Karpas-422 (cell line): ENCODE measurements around the gene LHX4. TPM values are rescaled to one million over a fixed set of nuclear protein-coding genes. Genes with fewer than 3 reads are reported as not detected.

Experiments
- DNase-seq: peaks from one replicate; pipeline ENCODE4 v3.0.0-alpha.2; 2015
- H2AFZ ChIP-seq: fragments of 200-600 bp; sonication (generic); 2 replicates; pipeline ENCODE4 v1.6.1; 2014; ENCODE audit warnings: antibody characterized with exemption, low read length, mixed read lengths
- H3K27ac ChIP-seq: fragments of 200-600 bp; sonication (generic); 2 replicates; pipeline ENCODE4 v1.5.1; 2014; ENCODE audit warnings: mild to moderate bottlenecking, low read length, moderate library complexity
- H3K27me3 ChIP-seq: fragments of 200-600 bp; sonication (generic); 2 replicates; pipeline ENCODE4 v1.6.1; 2014; ENCODE audit warnings: low read length, mixed read lengths
- H3K36me3 ChIP-seq: fragments of 200-600 bp; sonication (generic); 2 replicates; pipeline ENCODE4 v1.6.1; 2014; ENCODE audit warnings: low read length, mixed read lengths; ENCODE audit not compliant: insufficient read depth
- H3K4me1 ChIP-seq: fragments of 200-600 bp; sonication (generic); 2 replicates; pipeline ENCODE4 v1.6.1; 2014; ENCODE audit warnings: mild to moderate bottlenecking, low read length, mixed read lengths
- H3K4me2 ChIP-seq: fragments of 200-600 bp; sonication (generic); 2 replicates; pipeline ENCODE4 v1.6.1; 2014; ENCODE audit warnings: low read length, low read depth, mild to moderate bottlenecking; ENCODE audit not compliant: poor library complexity, severe bottlenecking
- H3K4me3 ChIP-seq: fragments of 200-600 bp; sonication (generic); 2 replicates; pipeline ENCODE4 v1.5.1; 2014; ENCODE audit warnings: mild to moderate bottlenecking, antibody characterized with exemption, low read length, mixed read lengths
- H3K79me2 ChIP-seq: fragments of 200-600 bp; sonication (generic); 2 replicates; pipeline ENCODE4 v1.6.1; 2014; ENCODE audit warnings: mild to moderate bottlenecking, low read length, mixed read lengths
- H3K9ac ChIP-seq: fragments of 200-600 bp; sonication (generic); 2 replicates; pipeline ENCODE4 v1.6.0; 2014; ENCODE audit warnings: low read length
- H3K9me2 ChIP-seq: fragments of 200-600 bp; sonication (generic), shearing (Covaris generic); replicated peaks from 2 replicates; pipeline ENCODE4 v1.6.0; 2014; ENCODE audit warnings: mild to moderate bottlenecking, low read length, moderate library complexity; ENCODE audit not compliant: insufficient read depth
- H3K9me3 ChIP-seq: fragments of 300-700, 200-600 bp; sonication (generic); 2 replicates; pipeline ENCODE4 v1.6.1; 2014; ENCODE audit warnings: low read length, mixed read lengths
- H4K20me1 ChIP-seq: fragments of 200-600 bp; sonication (generic); 2 replicates; pipeline ENCODE4 v1.6.1; 2014; ENCODE audit warnings: mild to moderate bottlenecking, antibody characterized with exemption, low read length, low read depth; ENCODE audit not compliant: insufficient read depth
- total RNA-seq: library from RNA; depleted of rRNA; stranded (reverse); fragments of >200 nt; shearing (Covaris generic); gene quantifications from 2 replicates; pipeline ENCODE4 v1.2.3, GENCODE V29; 2014; ENCODE audit warnings: low replicate concordance

LHX4 gene
- total RNA-seq, 1 experiment from 2014 or later, result not detected

DNA sequence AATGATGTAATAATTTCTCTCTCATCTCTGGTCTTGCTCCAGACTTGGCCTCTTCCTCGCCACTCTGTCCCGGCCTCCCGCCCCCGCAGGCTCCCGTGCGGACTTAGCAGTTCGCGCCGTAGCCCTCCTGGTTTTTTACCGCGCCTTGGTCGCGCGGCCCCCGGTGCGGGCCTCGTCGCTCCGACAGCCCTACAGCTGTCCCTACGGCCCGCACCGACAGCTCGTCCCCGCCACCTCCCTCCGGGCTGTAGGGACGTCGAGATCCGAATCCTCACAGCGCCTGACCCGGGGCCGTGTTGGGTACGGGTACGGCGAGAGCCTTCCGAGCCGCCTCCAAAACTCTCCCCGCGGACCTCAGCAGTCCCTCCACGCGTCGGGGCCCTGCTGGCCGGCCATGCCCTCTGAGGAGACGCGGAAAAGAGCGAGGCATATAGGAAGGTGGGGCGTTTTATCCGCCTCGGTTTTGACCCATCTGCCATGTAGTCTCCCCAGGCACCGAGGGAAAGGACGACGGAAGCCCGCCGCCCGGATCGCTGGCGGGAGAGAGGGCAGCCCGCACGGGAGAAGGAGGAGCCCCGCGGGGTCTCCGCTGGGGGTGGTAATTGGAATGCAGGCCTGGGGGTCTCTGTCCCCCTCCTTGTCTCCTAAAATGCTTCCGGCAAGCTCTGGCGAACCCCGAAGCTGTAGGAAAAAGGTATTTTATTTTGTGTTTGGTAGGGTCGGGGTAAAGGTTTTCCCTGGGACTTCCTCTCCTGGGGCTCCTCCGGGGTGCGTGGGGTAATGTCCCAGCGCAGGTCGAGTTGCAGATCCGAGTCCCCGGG is 3.3 kb downstream of the LHX4 start:
- no peak for DNase-seq
- Histone ChIP-seq H3K27me3 (no peaks in the 10 kb centered on the region), H3K9me2 (no peaks in the 10 kb centered on the region), H2AFZ (no peak overlapping the region), H4K20me1 (no peaks in the 10 kb centered on the region), H3K9ac (no peak overlapping the region), H3K4me1 (peaks cover 16% of the 10 kb centered on the region), H3K36me3 (no peaks in the 10 kb centered on the region), H3K4me2 (no peak overlapping the region), H3K4me3 (no peak overlapping the region), H3K79me2 (no peaks in the 10 kb centered on the region), H3K27ac (no peak overlapping the region), H3K9me3 (no peaks in the 10 kb centered on the region)

DNA sequence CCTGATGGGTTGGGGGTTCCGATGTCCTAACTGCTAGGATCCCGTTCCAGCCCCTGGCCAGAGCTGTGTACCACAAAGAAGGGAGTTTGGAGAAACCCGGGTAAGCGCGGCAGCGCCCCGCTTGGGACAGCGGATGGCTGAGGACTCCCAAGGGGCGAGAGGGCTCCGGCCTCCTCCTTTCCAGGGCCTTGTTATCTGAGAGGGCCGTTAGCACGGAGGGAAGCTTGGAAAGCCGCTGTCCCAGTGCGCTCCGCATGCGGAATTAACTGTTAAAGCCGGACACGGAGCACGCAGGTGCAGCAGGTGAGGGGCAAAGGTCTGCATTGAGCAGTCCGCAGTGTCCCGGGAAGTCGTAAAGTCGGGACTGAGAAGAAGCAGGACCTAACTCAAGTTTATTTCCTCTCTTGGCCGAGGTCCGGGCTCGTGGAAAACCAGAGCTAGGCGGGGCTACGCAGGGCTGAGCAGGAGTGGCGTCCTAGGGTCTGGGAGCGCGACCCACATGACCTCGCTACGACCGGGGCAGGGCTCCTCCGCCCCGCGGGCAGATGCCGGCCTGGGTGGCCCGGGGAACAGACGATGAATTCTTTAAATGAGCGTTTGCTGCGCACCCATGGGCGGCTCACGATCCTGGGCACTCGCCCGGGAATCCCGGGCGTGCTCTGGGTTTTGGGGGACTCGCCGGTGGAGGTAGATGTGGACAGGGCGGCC is 4.5 kb downstream of the LHX4 start:
- no peak overlapping the region for H2AFZ ChIP-seq

DNA sequence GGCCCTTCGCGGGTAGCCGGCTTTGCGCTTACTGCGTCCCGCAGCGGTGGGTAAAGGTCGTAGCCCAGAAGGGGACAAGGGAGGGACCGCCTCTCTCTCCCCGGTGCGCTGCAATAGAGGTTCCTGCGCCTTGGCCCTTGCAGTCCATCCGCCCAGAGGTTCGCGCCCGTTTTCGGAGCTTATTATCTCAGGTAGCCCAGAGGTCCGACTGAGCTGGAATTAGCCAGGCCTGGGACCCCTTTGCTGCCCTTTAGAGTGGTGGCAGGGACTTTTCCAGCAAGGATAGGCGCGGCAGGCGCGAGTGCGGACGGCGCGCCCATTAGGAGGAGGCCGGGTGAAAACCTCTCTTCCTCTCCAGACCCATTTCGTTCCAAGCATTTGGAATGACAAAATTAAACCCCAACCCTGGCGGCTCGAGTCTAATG is 5.0 kb downstream of the LHX4 start:
- Histone ChIP-seq H2AFZ (no peak overlapping the region), H3K4me1 (peaks cover 4% of the 10 kb centered on the region; the same call in 1 of the 2 replicates), H3K27me3 (no peaks in the 10 kb centered on the region)

More for the DNA sequence above, 4.5 kb downstream of the LHX4 start:
- no peaks in the 10 kb centered on the region for H3K9me2 ChIP-seq
- H3K27me3 ChIP-seq, result no peaks in the 10 kb centered on the region
- no peaks in the 10 kb centered on the region for H3K9me3 ChIP-seq
- no peak overlapping the region for H3K27ac ChIP-seq
- no peak overlapping the region for H3K4me3 ChIP-seq
- H3K79me2 ChIP-seq, result no peaks in the 10 kb centered on the region
- DNase-seq, result no peak
- no peak overlapping the region for H3K4me2 ChIP-seq
- no peaks in the 10 kb centered on the region for H3K36me3 ChIP-seq
- no peaks in the 10 kb centered on the region for H4K20me1 ChIP-seq
- no peak overlapping the region for H3K9ac ChIP-seq
- H3K4me1 ChIP-seq, result peaks cover 5% of the 10 kb centered on the region

DNA sequence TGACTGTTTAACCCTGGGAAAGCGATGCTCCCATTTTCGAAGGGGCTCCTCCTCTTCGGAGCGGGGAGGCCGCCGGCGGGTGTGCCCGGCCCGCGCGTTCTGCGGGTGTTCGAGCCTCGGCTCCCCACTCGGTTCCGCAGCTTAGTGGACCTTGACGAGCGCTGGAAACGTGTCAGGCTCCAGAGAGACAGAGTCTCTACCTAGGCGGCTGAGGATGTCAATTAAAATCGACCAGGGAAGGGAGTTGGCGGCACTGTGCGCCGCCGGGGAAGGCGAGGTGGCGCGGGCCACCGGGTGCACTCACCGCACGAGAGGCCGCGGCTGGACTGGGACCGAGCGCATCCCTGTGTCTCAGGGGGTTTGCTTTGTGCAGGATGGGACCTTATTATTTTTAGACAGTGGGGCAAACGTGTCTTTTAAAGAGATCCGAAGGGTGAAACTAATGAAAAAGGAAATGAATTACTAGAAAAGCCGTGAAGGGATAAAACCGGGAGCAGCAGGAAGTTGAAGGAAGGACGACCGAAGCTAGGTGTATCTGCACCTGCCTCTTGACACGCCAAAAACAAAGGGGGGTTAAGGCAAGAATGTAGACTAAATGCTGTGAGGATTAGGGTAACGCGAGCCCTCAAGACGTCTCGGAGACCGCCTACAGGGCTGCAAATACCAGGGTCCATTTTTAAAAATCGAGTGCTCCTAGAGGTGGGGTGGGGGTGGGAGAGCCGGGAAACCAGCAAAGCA is 5.6 kb downstream of the LHX4 start:
- Histone ChIP-seq H3K36me3 (no peaks in the 10 kb centered on the region), H3K9me2 (no peaks in the 10 kb centered on the region), H3K4me1 (no peaks in the 10 kb centered on the region), H4K20me1 (no peaks in the 10 kb centered on the region), H3K79me2 (no peaks in the 10 kb centered on the region), H2AFZ (no peak overlapping the region), H3K4me3 (no peak overlapping the region), H3K9me3 (no peaks in the 10 kb centered on the region), H3K9ac (no peak overlapping the region), H3K27me3 (no peaks in the 10 kb centered on the region), H3K4me2 (no peak overlapping the region), H3K27ac (no peak overlapping the region)
- DNase-seq, result no peak

More for the DNA sequence above, 5.0 kb downstream of the LHX4 start:
- H3K9ac ChIP-seq, result no peak overlapping the region
- H4K20me1 ChIP-seq, result no peaks in the 10 kb centered on the region
- no peak for DNase-seq
- H3K27ac ChIP-seq, result no peak overlapping the region
- H3K4me2 ChIP-seq, result no peak overlapping the region
- no peaks in the 10 kb centered on the region for H3K36me3 ChIP-seq
- no peaks in the 10 kb centered on the region for H3K9me3 ChIP-seq
- H3K4me3 ChIP-seq, result no peak overlapping the region
- no peaks in the 10 kb centered on the region for H3K79me2 ChIP-seq
- no peaks in the 10 kb centered on the region for H3K9me2 ChIP-seq

DNA sequence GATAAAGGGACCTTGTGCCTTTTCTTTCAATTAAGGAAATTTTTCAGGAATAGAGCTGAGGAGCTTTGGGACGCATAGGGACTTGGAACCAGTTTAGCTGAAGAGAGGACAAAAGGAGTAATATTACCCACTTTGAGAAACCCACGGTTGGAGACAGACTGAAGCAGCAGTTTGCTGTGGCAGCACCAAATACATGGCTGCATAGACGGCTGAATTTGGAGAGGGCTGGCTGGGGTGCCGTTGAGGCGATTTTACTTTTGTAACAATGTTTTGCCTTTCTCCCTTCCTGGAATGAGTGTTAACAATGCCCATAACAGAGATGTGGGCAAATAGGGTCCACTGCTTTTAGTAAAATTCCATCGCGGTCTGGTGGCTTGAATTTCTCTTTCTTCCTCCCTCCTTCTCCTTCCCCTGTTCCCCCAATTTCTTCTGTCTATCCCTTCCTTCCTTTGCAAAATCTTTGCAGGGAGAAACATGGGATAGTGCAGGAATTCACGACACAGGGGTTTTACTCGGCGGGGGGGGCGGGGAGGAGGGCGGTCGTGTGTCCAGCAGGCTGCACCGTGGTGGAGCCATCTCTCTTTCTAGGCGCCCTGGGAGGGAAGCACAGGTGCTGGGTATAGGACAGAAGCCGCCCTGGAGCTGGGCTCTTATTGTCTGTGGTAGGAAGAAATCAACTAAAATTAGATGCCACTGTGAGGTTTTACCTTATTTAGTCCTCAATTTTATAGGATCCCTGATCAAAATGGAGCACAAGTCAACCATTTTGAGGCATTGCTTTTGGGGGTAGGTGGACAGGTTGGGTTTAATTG is 6.8 kb downstream of the LHX4 start:
- Histone ChIP-seq H3K36me3 (no peaks in the 10 kb centered on the region), H3K27me3 (no peaks in the 10 kb centered on the region; the same call in 1 of the 2 replicates), H3K4me3 (no peak overlapping the region), H3K9me2 (no peaks in the 10 kb centered on the region), H2AFZ (no peak overlapping the region), H3K4me1 (no peaks in the 10 kb centered on the region), H3K9me3 (no peaks in the 10 kb centered on the region), H3K27ac (no peak overlapping the region), H3K9ac (no peak overlapping the region), H3K79me2 (no peaks in the 10 kb centered on the region), H3K4me2 (no peak overlapping the region), H4K20me1 (no peaks in the 10 kb centered on the region)
- no peak for DNase-seq

DNA sequence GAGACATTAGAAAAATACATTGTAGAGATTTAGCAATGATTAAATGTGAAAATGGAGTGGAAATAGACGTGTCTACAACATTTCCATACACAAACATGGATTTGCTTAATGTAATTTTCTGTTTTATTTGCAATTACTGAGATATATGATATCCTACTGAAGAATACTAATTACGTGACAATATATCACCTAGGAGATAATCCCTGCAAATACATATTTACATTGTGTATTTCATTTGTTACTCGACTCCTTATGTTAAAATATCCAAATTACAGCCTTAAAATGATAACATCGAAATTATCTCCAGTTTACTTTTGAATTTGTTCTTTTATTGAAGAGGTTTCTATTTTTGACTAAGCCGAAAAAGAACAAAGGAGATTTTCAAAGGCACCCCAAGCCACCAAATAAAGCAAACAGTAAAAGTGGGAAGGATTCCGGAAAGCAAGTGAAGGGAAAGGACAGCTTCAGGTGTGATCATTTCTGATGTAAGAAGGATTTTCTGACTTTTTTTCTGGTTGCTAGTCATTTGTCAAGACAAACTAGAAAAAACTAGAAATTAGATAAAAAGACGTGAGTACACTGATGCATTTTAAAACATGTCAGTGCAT is 7.9 kb downstream of the LHX4 start:
- no peak for DNase-seq
- H3K4me2 ChIP-seq, result no peak overlapping the region
- no peaks in the 10 kb centered on the region for H3K9me2 ChIP-seq
- no peaks in the 10 kb centered on the region for H3K79me2 ChIP-seq
- H3K9ac ChIP-seq, result no peak overlapping the region
- no peak overlapping the region for H3K27ac ChIP-seq
- no peaks in the 10 kb centered on the region for H3K4me1 ChIP-seq
- no peak overlapping the region for H2AFZ ChIP-seq
- H3K27me3 ChIP-seq, result no peaks in the 10 kb centered on the region; the same call in 1 of the 2 replicates
- H3K36me3 ChIP-seq, result no peaks in the 10 kb centered on the region
- H3K9me3 ChIP-seq, result no peaks in the 10 kb centered on the region
- no peaks in the 10 kb centered on the region for H4K20me1 ChIP-seq
- no peak overlapping the region for H3K4me3 ChIP-seq

DNA sequence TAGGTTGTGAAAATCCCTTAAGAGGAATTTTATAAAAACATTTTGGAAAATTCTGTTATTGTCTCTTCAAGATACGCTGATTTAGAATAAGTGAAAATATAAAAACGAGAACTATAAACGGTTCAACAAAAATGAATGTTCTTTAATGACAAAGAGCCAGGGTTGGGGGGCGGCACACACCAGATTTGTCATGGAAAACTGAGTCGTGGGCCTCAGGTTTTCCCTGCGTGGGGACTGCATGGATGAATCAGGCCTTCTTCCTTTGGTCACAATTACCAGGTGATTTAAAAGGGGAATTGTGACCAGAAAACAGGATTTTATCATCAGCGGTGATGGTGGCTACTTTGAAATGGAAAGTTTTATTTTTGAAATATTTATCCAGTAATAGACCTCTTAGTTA is 8.6 kb downstream of the LHX4 start:
- DNase-seq, result no peak
- Histone ChIP-seq H2AFZ (no peak overlapping the region), H3K27me3 (no peaks in the 10 kb centered on the region; the same call in 1 of the 2 replicates), H3K9me2 (no peaks in the 10 kb centered on the region), H3K9me3 (no peaks in the 10 kb centered on the region), H3K27ac (no peak overlapping the region), H3K4me2 (no peak overlapping the region), H3K9ac (no peak overlapping the region), H3K36me3 (no peaks in the 10 kb centered on the region), H3K4me3 (no peak overlapping the region), H3K79me2 (no peaks in the 10 kb centered on the region), H3K4me1 (no peaks in the 10 kb centered on the region), H4K20me1 (no peaks in the 10 kb centered on the region)
